HG02610 (cell line): Measurements from ENCODE around the gene ULK4.
"Not testable (repeated sequence)": the region's sequence is repeated elsewhere in the genome, so short reads cannot be mapped to it uniquely, and the experiment has no call there.

ENCODE experiments used
- ATAC-seq: cut with Tn5 transposase; IDR thresholded peaks from one replicate; pipeline ENCODE4 v1.9.1; 2021; ENCODE audit warnings: mild to moderate bottlenecking, moderate library complexity; ENCODE audit not compliant: unreplicated experiment

ULK4 gene

DNA sequence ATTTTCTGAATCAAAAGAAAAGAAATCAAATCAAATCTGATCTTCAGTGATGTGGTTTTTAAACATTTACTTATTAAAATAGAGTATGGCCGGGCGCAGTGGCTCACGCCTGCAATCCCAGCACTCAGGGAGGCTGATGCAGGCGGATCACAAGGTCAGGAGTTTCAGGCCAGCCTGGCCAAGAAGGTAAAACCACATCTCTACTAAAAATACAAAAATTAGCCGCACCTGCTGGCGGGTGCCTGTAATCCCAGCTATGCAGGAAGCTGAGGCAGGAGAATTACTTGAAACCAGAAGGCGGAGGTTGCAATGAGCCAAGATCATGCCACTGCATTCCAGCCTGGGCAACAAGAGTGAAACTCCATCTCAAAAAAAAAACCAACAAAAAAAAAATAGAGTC, 169.1 kb downstream of the ULK4 start:
- no peak for ATAC-seq

DNA sequence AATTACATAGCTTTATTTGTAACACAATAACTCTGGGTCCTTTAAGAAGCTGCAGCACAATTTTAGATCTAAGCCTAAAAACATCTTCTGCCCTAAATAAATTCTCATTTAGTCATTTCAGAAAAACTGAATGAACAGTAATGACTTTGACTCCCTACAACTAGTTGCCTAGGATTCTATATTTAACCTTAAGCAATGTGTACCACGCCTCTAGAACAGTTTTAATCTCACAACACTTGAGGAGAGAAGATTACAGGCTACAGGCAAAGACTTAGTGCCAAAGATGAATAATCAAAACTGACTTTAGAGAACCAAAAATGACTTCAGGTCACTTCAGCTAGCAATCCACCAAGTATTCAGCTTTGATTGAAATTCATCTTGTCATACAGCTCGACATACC, 192.8 kb downstream of the ULK4 start:
- ATAC-seq: no peak

DNA sequence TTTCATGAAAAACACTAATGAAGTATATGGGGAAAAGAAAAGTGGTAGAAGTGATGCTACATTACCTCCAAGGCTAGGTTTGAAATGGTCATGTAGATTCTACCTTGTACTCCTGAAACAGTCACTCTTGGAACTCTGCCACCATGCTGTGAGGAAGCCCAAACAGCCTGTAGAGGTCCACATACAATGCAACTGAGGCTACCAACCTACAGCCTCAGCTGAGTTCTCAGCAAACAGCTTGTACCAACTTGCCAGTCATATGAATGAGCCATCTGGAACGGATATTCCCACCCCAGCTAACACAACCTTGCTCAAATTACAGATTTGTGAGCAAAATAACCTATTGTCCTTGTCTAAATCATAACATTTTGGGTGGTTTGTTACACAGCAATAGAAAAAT, 193.5 kb downstream of the ULK4 start:
- no peak for ATAC-seq

DNA sequence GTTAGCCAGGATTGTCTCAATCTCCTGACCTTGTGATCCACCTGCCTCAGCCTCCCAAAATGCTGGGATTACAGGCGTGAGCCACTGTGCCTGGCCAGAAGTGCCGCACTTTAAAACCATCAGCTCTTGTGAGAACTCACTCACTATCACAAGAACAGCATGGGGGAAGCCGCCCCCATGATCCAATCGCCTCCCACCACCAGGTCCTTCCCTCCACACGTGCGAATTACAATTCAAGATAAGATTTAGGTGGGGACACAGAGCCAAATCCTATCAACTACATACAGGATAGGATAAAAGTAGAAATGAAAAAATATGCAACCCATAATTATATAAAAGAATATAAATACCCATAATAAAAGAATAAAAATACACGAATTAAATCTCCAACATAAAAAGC, 199.0 kb downstream of the ULK4 start:
- not testable (repeated sequence) for ATAC-seq

DNA sequence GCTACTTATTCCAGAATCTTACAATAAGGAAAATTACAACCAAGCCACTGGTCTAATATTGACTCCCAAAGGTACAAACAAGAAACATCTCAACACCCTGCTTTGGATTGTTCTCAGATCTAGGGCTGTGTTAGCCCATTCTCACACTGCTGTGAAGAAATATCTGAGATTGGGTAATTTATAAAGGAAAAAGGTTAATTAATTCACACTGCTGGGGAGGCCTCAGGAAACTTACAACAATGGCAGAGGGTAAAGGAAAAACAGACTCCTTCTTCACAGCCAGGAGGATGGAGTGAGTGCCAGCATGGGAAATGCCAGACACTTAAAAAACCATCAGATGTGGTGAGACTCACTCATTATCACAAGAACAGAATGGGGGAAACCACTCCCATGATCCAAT, 208.3 kb downstream of the ULK4 start:
- no peak for ATAC-seq

DNA sequence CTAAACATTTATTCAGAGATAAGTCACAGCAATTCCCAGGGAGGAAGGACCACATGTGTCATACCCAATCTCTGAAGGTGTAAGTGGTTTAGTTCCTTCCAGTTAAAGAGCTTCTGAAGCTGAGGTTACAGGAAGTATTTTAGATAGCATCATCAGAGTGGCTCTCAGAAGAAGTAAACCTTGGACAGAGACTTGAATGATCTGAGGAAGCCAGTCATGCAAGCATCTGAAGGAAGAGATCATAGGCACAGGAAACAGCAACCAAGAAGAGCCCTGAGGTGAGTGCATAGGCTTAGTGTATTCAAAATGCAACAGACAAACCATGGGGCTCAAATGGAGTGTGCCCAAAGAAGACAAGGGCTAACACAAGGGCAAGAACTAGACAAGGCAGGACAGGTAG, 210.3 kb downstream of the ULK4 start:
- no peak for ATAC-seq

DNA sequence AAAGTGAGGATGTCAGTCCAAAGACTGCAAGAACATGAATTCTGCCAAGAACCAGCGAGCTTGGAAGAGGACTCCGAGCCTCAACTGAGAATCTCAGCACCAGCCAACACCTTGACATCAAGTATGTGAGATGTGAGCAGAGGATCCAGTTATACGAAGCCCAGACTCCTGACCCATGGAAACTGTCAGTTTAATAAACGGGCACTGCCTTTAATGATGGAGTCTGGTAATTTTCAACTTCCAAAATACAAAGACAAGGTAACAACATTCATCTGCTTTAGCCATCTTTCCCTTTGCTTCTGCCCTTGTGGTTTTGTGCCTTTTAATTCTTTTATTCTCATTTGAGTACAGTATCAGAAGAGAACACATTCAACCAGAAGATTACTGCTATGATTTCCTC, 211.9 kb downstream of the ULK4 start:
- ATAC-seq: no peak

DNA sequence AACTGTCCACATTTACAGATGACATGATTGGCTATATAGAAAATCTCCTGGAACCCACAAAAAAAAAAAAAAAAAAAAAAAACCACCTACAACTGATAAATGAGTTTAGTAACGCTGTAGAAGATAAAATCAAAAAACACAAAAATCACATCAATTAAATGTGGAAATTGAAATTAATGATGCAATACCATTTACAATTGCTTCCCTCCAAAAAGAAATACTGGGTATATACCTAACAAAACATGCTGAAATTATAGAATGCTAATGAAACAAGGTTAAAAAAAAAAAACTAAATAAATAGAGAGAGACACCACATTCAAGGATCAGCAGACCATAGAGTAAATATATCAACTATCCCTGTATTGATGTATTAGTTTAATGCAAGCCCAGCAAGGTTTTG, 215.7 kb downstream of the ULK4 start:
- no peak for ATAC-seq

DNA sequence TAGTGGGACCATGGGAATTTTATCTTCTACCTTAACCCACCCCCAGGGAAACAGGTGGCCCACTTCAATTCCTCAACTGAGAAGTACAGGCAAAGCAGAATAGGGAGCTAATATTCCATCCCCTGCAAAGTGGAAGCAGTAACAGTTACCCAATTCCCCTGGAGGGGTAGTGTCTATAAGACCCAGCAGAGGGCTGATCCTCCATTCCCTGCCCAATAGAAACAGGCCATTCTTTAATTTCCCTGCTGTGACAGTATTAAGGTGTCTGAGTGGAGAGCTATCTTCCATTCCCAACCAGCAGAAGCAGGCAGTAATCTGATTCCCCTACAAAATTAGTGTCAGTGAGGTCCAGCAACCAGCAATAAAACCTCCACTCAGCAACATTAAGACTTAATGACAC, 219.8 kb downstream of the ULK4 start:
- ATAC-seq: no peak

DNA sequence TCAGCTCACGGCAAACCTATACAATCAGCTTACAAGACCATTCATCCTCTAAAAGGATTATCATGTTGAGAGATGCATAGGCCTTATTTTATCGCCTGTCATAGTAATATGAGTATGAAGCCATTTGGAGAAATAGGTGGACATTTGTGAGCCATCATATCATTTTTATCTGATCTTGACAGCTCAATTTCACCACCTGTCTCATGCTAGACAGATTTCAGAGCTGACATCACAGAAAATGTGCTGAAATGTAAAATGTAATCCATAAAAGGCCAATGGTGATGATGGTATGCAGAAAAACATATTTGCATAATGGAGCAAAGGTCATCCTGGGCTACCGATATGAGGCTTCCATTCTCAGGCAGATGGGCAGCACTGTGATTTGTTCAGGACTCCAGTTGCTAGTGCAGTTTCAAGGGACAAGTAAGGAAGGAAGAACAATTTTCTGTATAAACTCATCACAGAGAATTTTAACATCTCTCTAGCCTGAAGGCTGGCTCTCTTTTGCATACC, 221.5 kb downstream of the ULK4 start:
- no peak for ATAC-seq

DNA sequence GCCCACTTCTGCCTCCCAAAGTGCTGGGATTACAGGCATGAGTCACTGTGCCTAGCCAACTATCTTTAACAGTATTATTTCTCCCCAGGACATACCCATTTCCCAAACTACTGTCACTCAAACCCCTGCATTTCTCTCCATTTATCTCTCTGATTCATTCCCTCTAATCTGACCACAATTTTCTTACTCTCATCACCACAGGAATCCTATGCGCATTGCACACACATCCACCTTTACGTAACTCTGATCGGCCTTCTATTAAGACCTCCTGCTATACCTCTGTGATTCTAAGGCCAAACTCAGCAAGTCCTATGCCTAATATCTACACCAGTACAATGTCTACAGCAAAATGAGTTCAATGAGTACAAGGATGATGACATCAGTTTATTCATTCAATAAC, 235.0 kb downstream of the ULK4 start:
- no peak for ATAC-seq

DNA sequence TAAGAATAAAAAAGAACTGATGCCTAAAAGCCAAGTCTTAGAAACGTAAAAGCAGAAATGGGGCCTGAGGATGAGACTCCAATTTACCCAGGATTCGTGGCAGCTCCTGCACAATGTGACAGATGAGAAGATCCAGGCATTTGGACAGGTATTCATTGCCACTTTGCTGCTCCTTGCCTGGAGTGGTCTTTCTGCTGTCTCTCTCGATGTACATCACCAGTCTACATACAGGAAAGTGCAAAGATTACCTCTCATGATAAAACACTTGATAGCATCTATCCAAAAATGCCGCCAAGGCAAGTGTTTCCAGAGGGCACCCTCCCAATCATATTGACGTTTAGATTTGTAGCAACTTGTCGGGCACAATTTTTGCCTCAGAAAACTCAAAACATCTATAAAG, 244.3 kb downstream of the ULK4 start:
- no peak for ATAC-seq

DNA sequence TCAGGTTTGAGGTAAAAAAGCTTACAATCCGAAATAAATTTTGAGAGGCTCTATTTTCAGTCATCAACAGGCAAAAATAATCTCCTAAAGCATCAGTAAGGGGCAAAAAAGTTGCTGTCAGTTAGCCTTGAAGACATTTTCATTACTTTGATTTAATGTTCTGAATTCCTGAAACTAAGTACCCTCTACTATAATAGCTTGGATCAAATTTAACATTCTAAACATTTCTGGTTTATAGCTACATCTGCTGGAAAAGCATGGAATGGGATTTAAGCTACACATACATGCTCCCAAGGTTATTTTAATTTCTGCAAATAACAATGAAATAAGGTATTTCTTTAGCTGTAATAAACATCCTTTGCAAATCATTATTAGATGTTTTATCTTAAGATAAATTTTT, 245.4 kb downstream of the ULK4 start:
- no peak for ATAC-seq

DNA sequence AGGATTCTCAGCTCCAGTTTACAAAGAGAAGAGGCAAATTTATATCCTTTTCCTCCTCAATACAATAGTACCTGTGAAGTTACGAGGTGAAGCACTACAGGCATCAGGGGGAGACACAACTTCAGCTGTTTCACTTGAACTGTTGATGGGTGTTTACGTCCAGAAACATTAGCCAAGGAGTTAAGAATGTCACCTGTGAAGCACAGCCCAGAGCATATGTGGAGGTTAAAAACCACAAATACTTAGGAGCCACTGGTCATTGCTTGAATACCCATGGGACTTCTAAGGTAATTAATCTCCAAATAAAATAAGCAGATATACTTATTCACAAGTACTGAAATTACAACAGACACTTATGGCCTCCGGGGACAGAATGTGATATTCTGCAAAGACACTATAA, 246.5 kb downstream of the ULK4 start:
- ATAC-seq: no peak

DNA sequence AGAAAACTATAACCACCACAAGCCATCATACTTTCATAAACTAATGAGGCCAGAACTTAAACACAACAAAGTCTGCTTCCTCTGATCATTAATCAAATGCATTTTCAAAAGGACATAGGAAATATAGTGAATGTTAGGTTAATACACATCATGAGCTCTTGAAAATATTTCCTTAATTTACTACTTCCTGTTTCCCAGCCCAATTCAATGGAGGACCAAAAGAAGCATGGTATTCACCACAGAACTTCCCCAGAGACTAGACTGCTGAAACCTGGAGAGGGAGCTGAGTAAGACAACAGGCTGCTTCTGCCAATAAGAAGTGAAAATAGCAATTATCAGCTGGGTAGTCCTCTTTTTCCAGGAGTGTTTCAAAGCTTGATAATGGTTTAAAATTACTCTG, 250.3 kb downstream of the ULK4 start:
- ATAC-seq: no peak

DNA sequence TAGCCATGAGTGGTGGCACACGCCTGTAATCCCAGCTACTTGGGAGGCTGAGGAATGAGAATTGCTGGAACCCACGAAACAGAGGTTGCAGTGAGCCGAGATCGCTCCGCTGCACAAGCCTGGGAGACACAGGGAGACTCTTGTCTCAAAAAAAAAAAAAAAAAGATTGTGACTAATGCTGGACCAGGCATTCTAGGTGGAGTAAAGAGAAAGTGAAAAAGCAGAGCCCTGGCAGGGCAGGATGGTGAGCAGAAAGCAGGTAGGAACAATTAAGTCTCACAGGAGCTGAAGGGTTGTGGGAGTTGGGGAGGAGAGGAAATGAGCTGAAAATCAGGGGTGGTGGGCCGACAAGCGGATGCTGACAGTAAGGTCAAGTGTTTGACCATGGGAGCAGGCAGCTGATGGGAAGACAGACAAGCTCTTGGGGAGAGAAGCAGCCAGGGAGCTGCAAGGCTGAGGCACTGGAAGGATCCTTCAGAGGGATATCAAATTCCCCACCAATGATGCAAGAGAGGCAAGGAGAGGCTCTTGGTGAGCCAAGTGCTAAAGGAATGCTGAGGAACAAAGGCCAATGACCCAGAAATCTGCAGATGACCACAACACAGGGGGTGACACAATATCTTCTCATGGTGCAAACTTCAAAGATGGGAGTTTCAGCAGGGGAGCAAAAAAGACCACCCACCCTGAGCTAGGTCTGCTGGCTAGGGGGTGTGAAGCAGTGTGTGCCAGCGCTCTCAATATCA, 251.1 kb downstream of the ULK4 start:
- no peak for ATAC-seq

DNA sequence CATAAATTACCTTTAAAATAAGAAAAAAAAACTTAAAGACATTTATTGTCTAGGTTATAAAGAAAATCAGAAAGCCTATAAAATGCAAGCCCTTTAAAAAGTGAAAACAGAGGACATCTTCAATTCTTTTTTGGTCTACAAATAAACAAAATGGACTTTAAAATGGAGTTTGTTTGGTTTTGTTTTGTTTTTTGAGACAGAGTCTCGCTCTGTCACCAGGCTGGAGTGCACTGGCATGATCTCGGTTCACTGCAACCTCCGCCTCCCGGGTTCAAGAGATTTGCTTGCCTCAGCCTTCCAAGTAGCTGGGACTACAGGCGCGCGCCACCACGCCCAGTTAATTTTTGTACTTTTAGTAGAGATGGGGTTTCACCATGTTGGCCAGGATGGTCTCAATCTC, 252.7 kb downstream of the ULK4 start:
- ATAC-seq: not testable (repeated sequence)

DNA sequence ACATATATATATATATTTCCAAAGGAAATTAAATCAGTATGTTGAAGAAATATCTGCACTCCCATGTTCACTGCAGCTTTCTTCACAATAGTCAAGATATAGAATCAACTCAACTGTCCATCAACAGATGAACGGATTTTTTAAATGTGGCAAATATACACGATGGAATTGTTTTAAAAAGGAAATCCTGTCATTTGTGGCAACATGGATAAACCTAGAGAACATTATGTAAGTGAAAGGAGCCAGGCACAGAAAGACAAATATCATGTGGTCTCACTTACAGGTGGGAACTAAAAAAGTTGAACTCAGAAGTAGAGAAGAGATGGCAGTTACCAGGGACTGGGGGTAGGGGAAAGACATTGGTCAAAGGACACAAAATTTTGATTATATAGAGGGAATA, 253.7 kb downstream of the ULK4 start:
- ATAC-seq: no peak

DNA sequence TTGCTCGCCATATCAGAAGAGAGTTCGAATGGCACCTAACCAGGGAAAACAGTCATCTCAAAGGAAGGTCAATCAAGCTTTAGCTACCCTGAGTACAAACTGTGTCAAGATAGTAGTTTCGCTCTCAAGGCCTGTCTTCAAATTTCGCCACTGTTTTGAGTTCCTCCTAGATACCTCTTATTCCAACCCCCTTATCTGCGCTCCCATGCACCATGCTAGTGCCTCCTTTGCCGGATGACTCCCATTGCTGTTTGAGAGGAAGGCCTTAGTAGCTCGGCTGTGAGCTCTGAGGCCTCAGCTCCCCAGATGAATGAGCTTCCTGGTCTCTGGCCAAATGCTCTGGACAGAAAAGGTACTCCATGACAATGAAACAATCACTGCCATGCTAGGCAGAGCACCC, 256.0 kb downstream of the ULK4 start:
- ATAC-seq: no peak

DNA sequence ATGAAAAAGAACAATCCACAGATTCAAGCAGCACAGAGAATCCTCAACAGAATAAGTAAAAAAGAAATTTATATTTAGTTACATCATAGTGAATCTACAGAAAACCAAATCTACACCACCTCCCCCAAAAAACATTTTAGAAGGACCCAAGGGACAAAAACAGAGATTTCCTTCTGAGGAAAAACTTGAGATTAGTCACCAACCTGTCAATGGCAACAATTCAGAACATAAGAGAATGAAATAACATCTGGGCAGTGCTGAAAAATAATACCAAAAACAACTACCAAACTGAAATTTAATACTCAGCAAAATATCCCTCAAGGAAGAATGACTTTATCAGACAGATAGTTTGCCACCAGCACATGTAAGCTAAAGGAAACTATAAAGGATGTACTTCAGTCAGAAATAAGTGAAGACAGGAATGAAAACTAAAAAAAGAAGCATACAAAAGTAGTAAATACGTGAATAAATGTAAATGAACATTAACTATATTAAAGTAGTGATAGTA, 260.7 kb downstream of the ULK4 start:
- no peak for ATAC-seq

DNA sequence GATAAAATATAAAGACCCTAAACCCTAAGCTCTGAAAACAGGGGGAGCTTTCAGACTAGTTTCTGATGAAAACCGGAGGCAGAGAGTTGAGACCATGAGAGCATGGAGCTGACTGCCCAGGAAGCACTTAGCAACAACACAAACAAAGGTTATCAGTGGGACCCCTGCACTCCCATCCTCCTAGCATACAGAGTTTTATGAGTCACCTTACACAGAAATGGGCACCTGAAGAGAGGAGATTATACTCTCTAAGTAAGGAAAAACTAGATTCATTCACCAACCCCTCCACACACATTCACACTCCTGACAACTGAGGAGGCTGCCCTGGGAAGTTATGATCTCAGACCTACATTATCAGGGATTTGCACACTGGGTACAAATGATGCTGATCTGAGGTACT, 261.7 kb downstream of the ULK4 start:
- no peak for ATAC-seq

DNA sequence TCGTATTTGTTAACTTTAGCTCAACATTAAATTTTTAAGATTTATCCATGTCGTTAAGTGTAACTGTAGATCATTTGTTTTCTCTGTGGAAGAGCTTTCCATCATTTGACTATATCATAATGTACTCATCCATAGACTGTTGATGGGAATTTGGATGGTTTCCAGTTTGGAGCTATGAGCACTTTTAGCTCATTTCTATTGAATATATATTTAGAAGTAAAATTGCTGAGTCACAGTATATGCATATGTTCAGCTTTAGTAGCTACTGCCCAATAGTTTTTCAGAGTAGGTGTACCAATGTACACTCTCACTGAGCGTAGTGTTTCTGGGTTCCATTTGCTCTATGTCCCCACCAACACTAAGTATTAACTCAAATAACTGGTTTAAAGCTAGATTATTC, 263.0 kb downstream of the ULK4 start:
- no peak for ATAC-seq

DNA sequence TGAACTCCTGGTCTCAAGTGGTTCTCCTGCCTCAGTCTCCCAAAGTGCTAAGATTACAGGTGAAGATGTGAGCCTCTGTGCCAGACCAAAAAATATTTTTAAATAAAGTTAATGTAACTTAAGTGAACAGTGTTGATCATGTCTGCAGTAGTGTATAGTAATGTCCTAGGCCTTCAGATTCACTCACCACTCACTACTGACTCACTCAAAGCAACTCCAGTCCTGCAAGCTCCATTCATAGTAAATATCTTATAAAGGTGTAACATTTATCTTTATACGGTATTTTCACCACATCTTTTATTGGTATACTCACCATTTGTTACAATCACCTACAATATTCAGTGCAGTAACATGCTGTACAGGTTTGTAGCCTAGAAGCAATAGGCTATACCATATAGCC, 264.2 kb downstream of the ULK4 start:
- no peak for ATAC-seq
